ENCODE measurements around the gene HMGB1. TPM values are rescaled to one million over a fixed set of nuclear protein-coding genes. Genes with fewer than 3 reads are reported as not detected.
A peak's percentile ranks its signal among the peaks of the same experiment; 100 is the strongest.

HMGB1 gene
- total and polyA plus RNA-seq, 2 donors (not counting 1 experiment from before 2014, with no cell fraction given) = 79.2 to 529 TPM

DNA sequence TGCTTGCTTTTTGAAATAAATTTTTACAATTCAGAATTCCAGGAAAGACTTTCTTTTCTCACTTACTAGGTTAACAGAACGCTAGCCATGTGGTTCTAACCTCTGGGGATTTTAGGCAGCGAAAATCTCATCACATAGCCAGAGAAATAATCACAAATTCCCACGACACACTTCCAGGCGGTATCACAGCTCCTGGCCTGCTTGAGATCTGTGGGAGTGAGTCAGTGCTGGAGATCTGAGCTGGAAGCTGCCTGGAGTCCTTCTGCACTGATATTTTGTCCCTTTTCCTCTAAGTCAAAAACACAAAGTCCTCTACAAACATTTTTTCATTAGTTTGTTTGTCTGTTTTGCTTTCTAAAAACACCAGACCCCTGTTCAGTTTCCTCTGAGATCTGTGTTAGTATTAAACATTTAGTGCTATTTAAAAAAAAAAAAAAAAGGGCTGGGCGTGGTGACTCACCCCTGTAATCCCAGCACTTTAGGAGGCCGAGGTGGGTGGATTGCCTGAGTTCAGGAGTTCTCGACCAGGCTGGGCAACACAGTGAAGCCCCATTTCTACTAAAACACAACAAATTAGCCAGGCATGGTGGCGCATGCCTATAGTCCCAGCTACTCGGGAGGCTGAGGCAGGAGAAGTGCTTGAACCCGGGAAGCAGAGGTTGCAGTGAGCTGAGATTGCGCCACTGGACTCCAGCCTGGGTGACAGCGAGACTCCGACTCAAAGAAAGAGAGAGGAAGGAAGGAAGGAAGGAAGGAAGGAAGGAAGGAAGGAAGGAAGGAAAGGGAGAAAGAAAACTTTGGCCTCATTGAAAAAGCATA, 55.6 kb downstream of the HMGB1 start:
- peaks cover 63% of the 10 kb centered on the region for H3K4me1 Mint-ChIP-seq
- H3K27me3 Mint-ChIP-seq = no peaks in the 10 kb centered on the region
- intact Hi-C loops (cut with micrococcal nuclease) = loop anchor here (2.0 to 5.0 kb wide), 2 partner anchors 43 to 162 kb away; no protein-coding TSS in a partner anchor
- Histone ChIP-seq H3K9me3 (ENCODE audit: control extremely low read depth in 1 of 3, control insufficient read depth in 2 of 3, insufficient read depth in 1 of 3, low read length in 2 of 3) (no peaks in the 10 kb centered on the region), H3K79me2 (ENCODE audit: control insufficient read depth, insufficient read depth, low read length) (no peaks in the 10 kb centered on the region), H2AFZ (ENCODE audit: insufficient read depth, low read depth, low read length, poor library complexity, severe bottlenecking) (no peak overlapping the region), H3K4me3 (ENCODE audit: control extremely low read depth in 1 of 5, extremely low read depth in 1 of 5, insufficient read depth in 1 of 5, low read depth in 2 of 5, low read length in 4 of 5) (no peak overlapping the region), H3K27ac (ENCODE audit: low read length in 2 of 2) (no peak overlapping the region), H4K20me1 (ENCODE audit: control insufficient read depth, insufficient read depth, low read length, poor library complexity, severe bottlenecking) (no peaks in the 10 kb centered on the region), H3K4me1 (ENCODE audit: control insufficient read depth in 2 of 2, insufficient read depth in 2 of 2, low read length in 2 of 2) (peaks cover 37 to 54% of the 10 kb centered on the region in 2 donors), H3K4me2 (replicated peaks; ENCODE audit: low read depth, low read length, poor library complexity, severe bottlenecking) (no peak overlapping the region), H3K36me3 (replicated peaks in 1 of 2; ENCODE audit: control extremely low read depth in 1 of 2, control insufficient read depth in 1 of 2, extremely low read depth in 1 of 2, insufficient read depth in 2 of 2, low read length in 1 of 2) (no peaks in the 10 kb centered on the region), H3K9ac (ENCODE audit: low read length) (no peak overlapping the region), H3K27me3 (replicated peaks in 1 of 4; ENCODE audit: control extremely low read depth in 1 of 4, control insufficient read depth in 3 of 4, insufficient read depth in 4 of 4, low read length in 3 of 4) (no peaks in the 10 kb centered on the region)
- H3K27ac Mint-ChIP-seq = peak overlapping the region; percentile 80
- ChIA-PET CTCF (interaction anchor here (1.2 to 9.2 kb wide), 5 partner anchors 7 to 44 kb away, joined by 3 to 93 read pairs (median 38); no protein-coding TSS in a partner anchor), POLR2A (interaction anchor here (3.4 kb wide), 1 partner anchor 11 kb away, joined by 19 read pairs; the partner anchor contains the start of gene UBE2L5)
- no peak for DNase-seq
- peak overlapping the region; percentile 52 for H3K4me3 Mint-ChIP-seq
- no peaks in the 10 kb centered on the region for H3K9me3 Mint-ChIP-seq (ENCODE audit: insufficient read depth)
- ATAC-seq (ENCODE audit: low read depth) = no peak
- TF ChIP-seq EZH2 (IDR thresholded peaks at IDR 0.05; ENCODE audit: borderline replicate concordance, insufficient read depth, low read depth, low read length, poor library complexity, severe bottlenecking) = no peak
- TF ChIP-seq, protein P1, sequence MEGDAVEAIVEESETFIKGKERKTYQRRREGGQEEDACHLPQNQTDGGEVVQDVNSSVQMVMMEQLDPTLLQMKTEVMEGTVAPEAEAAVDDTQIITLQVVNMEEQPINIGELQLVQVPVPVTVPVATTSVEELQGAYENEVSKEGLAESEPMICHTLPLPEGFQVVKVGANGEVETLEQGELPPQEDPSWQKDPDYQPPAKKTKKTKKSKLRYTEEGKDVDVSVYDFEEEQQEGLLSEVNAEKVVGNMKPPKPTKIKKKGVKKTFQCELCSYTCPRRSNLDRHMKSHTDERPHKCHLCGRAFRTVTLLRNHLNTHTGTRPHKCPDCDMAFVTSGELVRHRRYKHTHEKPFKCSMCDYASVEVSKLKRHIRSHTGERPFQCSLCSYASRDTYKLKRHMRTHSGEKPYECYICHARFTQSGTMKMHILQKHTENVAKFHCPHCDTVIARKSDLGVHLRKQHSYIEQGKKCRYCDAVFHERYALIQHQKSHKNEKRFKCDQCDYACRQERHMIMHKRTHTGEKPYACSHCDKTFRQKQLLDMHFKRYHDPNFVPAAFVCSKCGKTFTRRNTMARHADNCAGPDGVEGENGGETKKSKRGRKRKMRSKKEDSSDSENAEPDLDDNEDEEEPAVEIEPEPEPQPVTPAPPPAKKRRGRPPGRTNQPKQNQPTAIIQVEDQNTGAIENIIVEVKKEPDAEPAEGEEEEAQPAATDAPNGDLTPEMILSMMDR (IDR thresholded peaks at IDR 0.05) = no peak
- 83% methylated on average over 4 of the region's 13 CpGs for WGBS (ENCODE audit: insufficient coverage)
